GM12873 (cell line): ENCODE data around the gene PRR23E.

Experiments used
- TF ChIP-seq, protein P1 (sequence below): IDR thresholded peaks from 2 replicates; pipeline ENCODE4 v1.5.1; 2012; ENCODE audit warnings: low read depth, mild to moderate bottlenecking, moderate library complexity, low read length, control low read depth; ENCODE audit not compliant: insufficient read depth; ENCODE audit errors: missing control alignments

PRR23E gene

DNA sequence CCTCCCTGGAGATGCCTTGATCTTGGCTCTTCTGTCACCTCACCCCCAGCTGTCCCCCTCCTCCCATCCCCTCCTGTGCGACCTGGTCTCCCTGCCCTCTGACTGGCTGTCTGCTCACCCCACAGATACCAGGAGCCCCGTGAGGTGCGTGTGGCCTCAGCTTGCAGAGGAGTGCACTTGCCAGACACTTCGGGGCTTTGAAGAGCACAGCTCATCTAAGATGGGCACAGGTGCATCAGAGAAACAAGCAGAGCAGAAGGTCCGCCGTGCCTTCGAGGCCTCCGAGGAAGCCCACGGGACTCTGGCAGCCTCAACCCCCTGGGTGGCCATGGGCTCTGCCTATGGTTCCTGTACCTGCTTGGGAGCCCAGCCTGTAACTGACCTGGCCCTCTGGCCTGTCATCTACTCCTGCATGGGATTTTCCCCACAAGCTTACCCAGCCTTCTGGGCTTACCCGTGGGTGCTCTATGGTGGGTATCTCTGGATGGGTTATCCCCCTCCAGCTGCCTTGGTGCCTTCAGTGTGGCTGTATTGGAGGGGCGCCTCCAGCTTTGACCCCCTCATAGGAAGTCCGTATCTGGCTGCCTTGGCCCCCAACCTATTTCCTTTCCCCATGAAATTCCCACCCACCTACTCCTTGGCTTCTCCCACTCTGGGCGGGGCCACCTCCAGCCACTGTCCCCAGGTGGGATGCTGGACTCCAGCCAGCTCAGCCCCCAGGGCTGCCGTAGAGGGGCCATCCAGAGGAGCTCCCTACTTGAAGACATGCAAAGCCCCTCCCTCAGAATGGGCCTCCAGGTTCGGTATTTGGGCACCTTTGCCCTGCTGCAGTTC, 3.8 kb downstream of the PRR23E start:
- TF ChIP-seq, protein P1, sequence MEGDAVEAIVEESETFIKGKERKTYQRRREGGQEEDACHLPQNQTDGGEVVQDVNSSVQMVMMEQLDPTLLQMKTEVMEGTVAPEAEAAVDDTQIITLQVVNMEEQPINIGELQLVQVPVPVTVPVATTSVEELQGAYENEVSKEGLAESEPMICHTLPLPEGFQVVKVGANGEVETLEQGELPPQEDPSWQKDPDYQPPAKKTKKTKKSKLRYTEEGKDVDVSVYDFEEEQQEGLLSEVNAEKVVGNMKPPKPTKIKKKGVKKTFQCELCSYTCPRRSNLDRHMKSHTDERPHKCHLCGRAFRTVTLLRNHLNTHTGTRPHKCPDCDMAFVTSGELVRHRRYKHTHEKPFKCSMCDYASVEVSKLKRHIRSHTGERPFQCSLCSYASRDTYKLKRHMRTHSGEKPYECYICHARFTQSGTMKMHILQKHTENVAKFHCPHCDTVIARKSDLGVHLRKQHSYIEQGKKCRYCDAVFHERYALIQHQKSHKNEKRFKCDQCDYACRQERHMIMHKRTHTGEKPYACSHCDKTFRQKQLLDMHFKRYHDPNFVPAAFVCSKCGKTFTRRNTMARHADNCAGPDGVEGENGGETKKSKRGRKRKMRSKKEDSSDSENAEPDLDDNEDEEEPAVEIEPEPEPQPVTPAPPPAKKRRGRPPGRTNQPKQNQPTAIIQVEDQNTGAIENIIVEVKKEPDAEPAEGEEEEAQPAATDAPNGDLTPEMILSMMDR, result no peak

DNA sequence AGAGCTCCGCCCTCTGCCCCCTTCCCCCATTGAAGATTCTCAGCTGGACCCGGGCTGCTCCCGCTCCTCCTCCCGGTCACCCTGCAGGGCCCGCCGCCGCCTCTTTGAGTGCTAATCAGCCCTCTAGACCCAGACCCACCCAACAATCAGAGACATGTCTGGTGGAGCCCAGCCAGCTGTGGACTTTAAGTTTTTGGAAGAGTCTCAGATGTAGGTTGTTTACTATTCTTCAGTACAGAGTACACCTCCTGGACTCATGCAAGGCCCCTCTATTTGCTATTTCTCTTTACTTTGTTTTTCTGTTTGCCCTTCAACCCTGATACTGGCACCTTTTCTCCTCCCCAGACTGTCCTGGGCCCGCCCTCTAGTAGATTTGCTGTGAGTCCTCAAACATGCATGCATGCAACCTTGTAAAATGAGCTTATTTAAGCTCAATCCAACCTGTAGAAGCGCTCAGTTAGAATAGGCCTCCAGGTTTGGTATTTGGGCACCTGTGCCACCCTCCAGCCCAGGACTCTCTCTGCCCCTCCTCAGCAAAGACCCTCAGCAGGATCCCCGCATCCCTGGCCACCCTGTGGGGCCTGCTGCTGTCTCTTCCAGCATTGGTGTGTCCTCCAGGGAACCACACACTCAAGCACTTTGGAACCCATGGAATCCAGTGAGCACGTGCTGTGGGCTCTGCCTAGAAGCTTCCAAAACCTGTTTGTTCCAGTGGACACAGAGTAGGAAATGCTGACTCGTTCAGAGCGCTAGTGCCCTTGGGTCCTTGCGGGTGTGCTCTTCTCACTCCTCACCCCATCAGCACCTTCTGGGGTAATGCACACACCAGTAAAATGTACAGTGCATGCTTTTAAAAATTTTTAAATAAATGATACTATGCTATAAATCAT, 4.6 kb downstream of the PRR23E start:
- TF ChIP-seq, protein P1, result no peak

- TF ChIP-seq, protein P1, result no peak
These were observed 7.3 kb downstream of the PRR23E start for GRCh38 chr3:127200086-127200691.

DNA sequence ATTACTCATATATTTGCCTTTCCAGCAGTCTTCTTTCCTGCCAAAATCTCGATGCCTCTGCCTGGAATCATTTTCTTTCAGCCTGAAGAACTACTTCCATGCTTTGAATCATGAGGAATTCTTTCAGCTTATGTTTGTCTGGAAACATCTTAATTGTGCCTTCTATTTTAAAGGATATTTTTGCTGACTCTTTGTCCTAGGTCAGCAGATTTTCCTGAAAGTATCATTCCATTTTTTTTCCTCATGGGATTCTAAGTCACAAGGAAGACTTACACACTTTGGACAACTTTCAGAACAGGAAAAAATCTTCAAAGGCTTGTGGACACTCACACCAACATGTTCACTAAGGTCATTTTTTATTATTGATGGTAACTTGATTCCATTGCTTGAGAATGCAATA, 10.1 kb downstream of the PRR23E start:
- TF ChIP-seq, protein P1, result no peak

GRCh38 chr3:127204841-127205582, 12.1 kb downstream of the PRR23E start:
- TF ChIP-seq, protein P1, result no peak

DNA sequence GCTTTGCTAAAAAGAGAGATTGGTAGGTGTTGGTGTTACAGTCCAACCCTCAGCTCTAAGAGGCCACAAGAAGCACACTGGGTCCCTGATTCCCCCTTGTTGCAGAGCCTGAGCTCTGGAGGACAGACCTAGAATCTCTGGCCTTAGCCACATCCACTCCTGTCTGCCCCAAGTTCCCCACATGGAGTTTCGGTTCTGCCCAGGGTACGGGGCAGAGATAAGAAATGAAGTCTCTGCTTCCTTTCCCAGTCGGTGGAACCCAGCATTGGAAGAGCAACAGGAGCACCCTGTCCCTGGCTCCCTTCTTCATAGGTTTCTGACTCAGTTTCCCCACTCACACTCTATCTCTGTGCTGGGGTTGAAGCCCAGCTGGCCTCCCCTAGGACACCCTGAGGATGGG, 13.2 kb downstream of the PRR23E start:
- TF ChIP-seq, protein P1, result no peak
